Measurements from ENCODE around the gene NUMB. TPM values are rescaled to one million over a fixed set of nuclear protein-coding genes. Genes with fewer than 3 reads are reported as not detected.

Gene NUMB
- total RNA-seq, 1 donor from 2014 or later = 72.7 TPM

GRCh38 chr14:73264080-73264884, 194.1 kb downstream of the NUMB start:
- no peak for TF ChIP-seq CTCF (IDR thresholded peaks at IDR 0.05)
- H3K4me1 Mint-ChIP-seq (ENCODE audit: unreplicated experiment) = peaks cover 1% of the 10 kb centered on the region
- peaks cover 8% of the 10 kb centered on the region for H3K36me3 Mint-ChIP-seq (ENCODE audit: unreplicated experiment)
- H3K9me3 Mint-ChIP-seq (ENCODE audit: unreplicated experiment) = no peaks in the 10 kb centered on the region
- H3K27ac Mint-ChIP-seq (ENCODE audit: unreplicated experiment) = no peak overlapping the region
- H3K27me3 Mint-ChIP-seq (ENCODE audit: unreplicated experiment) = no peaks in the 10 kb centered on the region
- H3K4me3 Mint-ChIP-seq (ENCODE audit: unreplicated experiment) = no peak overlapping the region
- DNase-seq (ENCODE audit: extremely low spot score, unreplicated experiment) = no peak

GRCh38 chr14:73263606-73264005, 194.7 kb downstream of the NUMB start:
- peaks cover 6% of the 10 kb centered on the region for H3K36me3 Mint-ChIP-seq (ENCODE audit: unreplicated experiment)
- no peak for DNase-seq (ENCODE audit: extremely low spot score, unreplicated experiment)
- no peak overlapping the region for H3K27ac Mint-ChIP-seq (ENCODE audit: unreplicated experiment)
- peaks cover 1% of the 10 kb centered on the region for H3K4me1 Mint-ChIP-seq (ENCODE audit: unreplicated experiment)
- TF ChIP-seq CTCF (IDR thresholded peaks at IDR 0.05) = no peak
- H3K4me3 Mint-ChIP-seq (ENCODE audit: unreplicated experiment) = no peak overlapping the region
- no peaks in the 10 kb centered on the region for H3K9me3 Mint-ChIP-seq (ENCODE audit: unreplicated experiment)
- no peaks in the 10 kb centered on the region for H3K27me3 Mint-ChIP-seq (ENCODE audit: unreplicated experiment)

GRCh38 chr14:73262427-73263183, 195.7 kb downstream of the NUMB start:
- no peak for DNase-seq (ENCODE audit: extremely low spot score, unreplicated experiment)
- TF ChIP-seq CTCF (IDR thresholded peaks at IDR 0.05) = no peak
- Mint-ChIP-seq H3K4me1 (ENCODE audit: unreplicated experiment) (peaks cover 1% of the 10 kb centered on the region), H3K4me3 (ENCODE audit: unreplicated experiment) (no peak overlapping the region), H3K9me3 (ENCODE audit: unreplicated experiment) (no peaks in the 10 kb centered on the region), H3K27ac (ENCODE audit: unreplicated experiment) (no peak overlapping the region), H3K36me3 (ENCODE audit: unreplicated experiment) (peaks cover 6% of the 10 kb centered on the region), H3K27me3 (ENCODE audit: unreplicated experiment) (no peaks in the 10 kb centered on the region)

- no peak overlapping the region for H3K27ac Mint-ChIP-seq (ENCODE audit: unreplicated experiment)
- peaks cover 1% of the 10 kb centered on the region for H3K4me1 Mint-ChIP-seq (ENCODE audit: unreplicated experiment)
- H3K4me3 Mint-ChIP-seq (ENCODE audit: unreplicated experiment) = no peak overlapping the region
Observed at GRCh38 chr14:73261520-73262426, 196.6 kb downstream of the NUMB start.

More at GRCh38 chr14:73261520-73262426, 196.6 kb downstream of the NUMB start:
- Mint-ChIP-seq H3K9me3 (ENCODE audit: unreplicated experiment) (no peaks in the 10 kb centered on the region), H3K27me3 (ENCODE audit: unreplicated experiment) (no peaks in the 10 kb centered on the region), H3K36me3 (ENCODE audit: unreplicated experiment) (peaks cover 6% of the 10 kb centered on the region)
- no peak for TF ChIP-seq CTCF (IDR thresholded peaks at IDR 0.05)
- DNase-seq (ENCODE audit: extremely low spot score, unreplicated experiment) = no peak

Data from osteocyte (in vitro differentiated cells).